Psoas muscle (tissue), 8 donors: Measurements from ENCODE around the gene ODAD4. TPM values are rescaled to one million over a fixed set of nuclear protein-coding genes. Genes with fewer than 3 reads are reported as not detected.

ENCODE experiments used
- ATAC-seq, 4 donors: fragments of 200-7000 bp; cut with Tn5 transposase; one replicate each; pipeline ENCODE4 v1.9.1; 2020; ENCODE audit warnings: moderate library complexity in 3 of 4, mild to moderate bottlenecking in 2 of 4
- DNase-seq, 2 donors: peaks; one replicate each; pipeline ENCODE4 v3.0.0-alpha.2; 2020
- H3K27ac ChIP-seq: fragments of 200-600 bp; one replicate; pipeline ENCODE4 v1.8.0; 2022
- H3K27me3 ChIP-seq, 3 donors: fragments of 200-600 bp in 1 of 3; one replicate each; pipeline versions ENCODE4 v1.6.1 to v1.8.0; 2013 to 2022; ENCODE audit warnings: low read length in 2 of 3, mild to moderate bottlenecking in 2 of 3, moderate library complexity in 1 of 3; ENCODE audit not compliant: insufficient read depth in 3 of 3
- H3K36me3 ChIP-seq, 2 donors: fragments of 200-600 bp in 1 of 2; one replicate each; pipeline versions ENCODE4 v1.6.1 to v1.8.0; 2013 to 2022; ENCODE audit warnings: low read depth in 1 of 2, mild to moderate bottlenecking in 1 of 2, moderate library complexity in 1 of 2; ENCODE audit not compliant: insufficient read depth in 1 of 2
- H3K4me1 ChIP-seq: fragments of 200-600 bp; one replicate; pipeline ENCODE4 v1.8.0; 2022
- H3K4me3 ChIP-seq: fragments of 200-600 bp; one replicate; pipeline ENCODE4 v1.8.0; 2022; ENCODE audit warnings: mild to moderate bottlenecking
- H3K9me3 ChIP-seq: fragments of 200-600 bp; one replicate; pipeline ENCODE4 v1.8.0; 2022
- WGBS, 3 donors: extraction: QIAGEN DNeasy Blood & Tissue Kit; methylation state at CpG; one replicate each; pipeline versions ENCODE4 v1.1.6 to v1.1.7; 2013; 5-methylcytosine and 5-hydroxymethylcytosine counted together
- intact Hi-C, 2 donors: fragments of 100-400 bp; cut with DNase I; formaldehyde crosslinking; loops; one replicate each; pipeline versions ENCODE4 v1.11.0 to v1.14.2; 2022
- polyA plus RNA-seq, 3 donors: library from polyadenylated mRNA; stranded (reverse); fragments of 200-250 nt; gene quantifications; one replicate each; pipeline ENCODE4 v1.2.3, GENCODE V29; 2013
- total RNA-seq, 4 donors: library from RNA; stranded (reverse); fragmentation: NEBNext Ultra II Directional in 2 of 4; extraction: Animal tissue kit (Norgen Biotek cat#: 25700) in 2 of 4; gene quantifications; one replicate each; pipeline versions ENCODE4 v1.2.1 to v1.2.4, GENCODE V29; 2021 to 2023
- TF ChIP-seq, protein P1 (sequence below): fragments of 200-600 bp; IDR thresholded peaks from one replicate; pipeline ENCODE4 v1.8.0; 2022; ENCODE audit warnings: antibody characterized with exemption
- donor health status: healthy with polysubstance abuse.
- donor health status: DM: no; HTN: no; CAD: no; lungs with moderate emphysema.
- donor health status: Bipolar disorder and iron deficiency.
- donor health status: healthy.
- donor health status: DM: yes; HTN: yes; CAD: no.
- donor health status: DM: no; HTN: no; CAD: no.
- donor health status: DM: no; HTN: no; CAD: no.
- donor health status: DM: yes; HTN: yes; CAD: no.

Gene ODAD4
- total and polyA plus RNA-seq, 7 donors, result 0.17 to 0.99 (median 0.32) TPM; not detected in 2

DNA sequence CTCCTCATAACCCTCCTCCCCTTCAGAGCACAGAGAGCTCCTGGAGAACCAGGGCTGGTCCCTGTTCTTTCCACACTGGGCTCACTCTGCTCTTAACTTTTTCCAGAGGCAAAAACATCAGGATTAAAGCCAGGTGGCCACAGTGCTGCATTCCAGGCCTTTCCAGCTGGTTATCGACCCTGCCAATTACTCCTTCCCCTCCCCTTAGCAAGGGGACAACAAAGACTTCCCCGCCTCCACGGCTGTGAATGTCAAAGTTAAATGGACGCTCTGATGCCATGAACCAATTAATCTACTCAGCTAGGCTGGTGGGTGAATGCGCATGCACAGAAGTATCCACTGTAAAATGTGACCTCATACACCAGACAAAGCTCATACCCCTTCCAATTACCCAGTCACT is 34.8 kb upstream of the ODAD4 start:
- intact Hi-C loops, result no loop called here
- ATAC-seq (peak; percentile 24 to 67 (median 42)), DNase-seq (peak; percentile 47 to 65)
- no peaks in the 10 kb centered on the region for H3K27me3 ChIP-seq
- no peak overlapping the region for H3K27ac ChIP-seq
- no peak overlapping the region for H3K4me3 ChIP-seq
- TF ChIP-seq, protein P1, sequence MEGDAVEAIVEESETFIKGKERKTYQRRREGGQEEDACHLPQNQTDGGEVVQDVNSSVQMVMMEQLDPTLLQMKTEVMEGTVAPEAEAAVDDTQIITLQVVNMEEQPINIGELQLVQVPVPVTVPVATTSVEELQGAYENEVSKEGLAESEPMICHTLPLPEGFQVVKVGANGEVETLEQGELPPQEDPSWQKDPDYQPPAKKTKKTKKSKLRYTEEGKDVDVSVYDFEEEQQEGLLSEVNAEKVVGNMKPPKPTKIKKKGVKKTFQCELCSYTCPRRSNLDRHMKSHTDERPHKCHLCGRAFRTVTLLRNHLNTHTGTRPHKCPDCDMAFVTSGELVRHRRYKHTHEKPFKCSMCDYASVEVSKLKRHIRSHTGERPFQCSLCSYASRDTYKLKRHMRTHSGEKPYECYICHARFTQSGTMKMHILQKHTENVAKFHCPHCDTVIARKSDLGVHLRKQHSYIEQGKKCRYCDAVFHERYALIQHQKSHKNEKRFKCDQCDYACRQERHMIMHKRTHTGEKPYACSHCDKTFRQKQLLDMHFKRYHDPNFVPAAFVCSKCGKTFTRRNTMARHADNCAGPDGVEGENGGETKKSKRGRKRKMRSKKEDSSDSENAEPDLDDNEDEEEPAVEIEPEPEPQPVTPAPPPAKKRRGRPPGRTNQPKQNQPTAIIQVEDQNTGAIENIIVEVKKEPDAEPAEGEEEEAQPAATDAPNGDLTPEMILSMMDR, result no peak
- WGBS, 3 donors, result 33 to 49% (median 47%) methylated on average over 5 of the region's 5 CpGs
- no peaks in the 10 kb centered on the region for H3K4me1 ChIP-seq
- no peaks in the 10 kb centered on the region for H3K9me3 ChIP-seq
- peaks cover 5 to 87% of the 10 kb centered on the region in 2 donors for H3K36me3 ChIP-seq

DNA sequence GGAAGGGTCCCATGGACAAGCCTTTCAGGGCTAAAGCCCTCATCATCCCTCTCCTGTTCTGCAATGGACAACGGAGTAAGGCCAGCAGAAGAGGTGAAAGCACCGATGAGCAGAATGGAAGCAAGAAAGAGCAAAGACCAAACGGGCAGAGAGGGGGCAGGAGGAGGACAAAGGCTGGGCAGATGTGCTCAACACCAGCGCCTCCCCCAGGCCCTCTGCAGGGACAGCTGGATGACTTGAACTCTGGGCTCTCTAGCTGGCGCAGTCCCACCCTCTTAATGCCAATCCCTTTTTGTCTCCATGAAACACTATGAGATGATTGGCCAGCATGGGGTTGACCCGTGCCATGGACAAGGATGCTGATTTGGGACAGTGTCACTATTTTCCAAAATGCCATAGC is 33.7 kb upstream of the ODAD4 start:
- H3K27ac ChIP-seq, result no peak overlapping the region
- WGBS, 3 donors, result 81 to 89% (median 85%) methylated on average over 6 of the region's 6 CpGs
- ATAC-seq (no peak), DNase-seq (no peak)
- H3K27me3 ChIP-seq, result no peaks in the 10 kb centered on the region
- no peaks in the 10 kb centered on the region for H3K9me3 ChIP-seq
- intact Hi-C loops, result no loop called here
- H3K4me1 ChIP-seq, result no peaks in the 10 kb centered on the region
- TF ChIP-seq, protein P1, result no peak
- H3K36me3 ChIP-seq, result peaks cover 0 to 88% of the 10 kb centered on the region in 2 donors
- no peak overlapping the region for H3K4me3 ChIP-seq

GRCh38 chr17:41901646-41902045 is 28.8 kb upstream of the ODAD4 start:
- Histone ChIP-seq H3K27me3 (no peaks in the 10 kb centered on the region), H3K4me1 (no peaks in the 10 kb centered on the region), H3K4me3 (no peak overlapping the region), H3K36me3 (peaks cover 0 to 93% of the 10 kb centered on the region in 2 donors), H3K27ac (no peak overlapping the region), H3K9me3 (no peaks in the 10 kb centered on the region)
- TF ChIP-seq, protein P1, result no peak
- ATAC-seq (no peak), DNase-seq (no peak)
- WGBS, 3 donors, result 75 to 83% (median 78%) methylated on average over 11 of the region's 11 CpGs
- intact Hi-C loops, result no loop called here

DNA sequence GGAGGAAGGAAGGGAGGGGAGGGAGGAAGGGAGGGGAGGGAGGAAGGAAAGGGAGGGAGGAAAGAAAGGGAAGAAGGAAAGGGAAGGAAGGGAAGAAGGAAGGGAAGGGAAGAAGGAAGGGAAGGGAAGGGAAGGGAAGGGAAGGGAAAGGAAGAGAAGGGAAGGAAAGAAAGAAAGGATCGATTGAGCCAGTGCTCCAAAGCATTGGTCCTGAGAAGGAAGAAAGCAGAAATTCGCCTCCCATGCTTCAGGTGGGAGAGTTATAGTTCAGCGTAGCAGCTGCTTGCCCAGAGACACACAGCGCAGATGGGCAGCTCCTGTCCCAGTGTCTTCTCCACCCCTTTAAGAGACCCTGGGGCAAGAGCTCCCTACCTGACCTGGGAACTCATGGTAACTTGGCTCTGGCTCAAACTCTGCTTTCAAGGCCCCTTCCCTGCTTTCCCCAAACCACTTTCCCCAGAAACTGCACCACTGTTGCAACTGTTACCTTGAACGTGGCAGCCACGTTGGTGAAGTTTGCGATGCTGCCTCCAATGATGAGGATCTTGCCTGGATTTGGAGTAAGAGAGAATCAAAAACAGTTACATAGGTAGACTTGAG is 26.1 kb upstream of the ODAD4 start:
- intact Hi-C loops, result no loop called here
- no peak overlapping the region for H3K4me3 ChIP-seq
- H3K27ac ChIP-seq, result no peak overlapping the region
- TF ChIP-seq, protein P1, result no peak
- ATAC-seq (no peak), DNase-seq (no peak)
- no peaks in the 10 kb centered on the region for H3K4me1 ChIP-seq
- peaks cover 0 to 96% of the 10 kb centered on the region in 2 donors for H3K36me3 ChIP-seq
- no peaks in the 10 kb centered on the region for H3K27me3 ChIP-seq
- H3K9me3 ChIP-seq, result no peaks in the 10 kb centered on the region
- 91 to 94% (median 91%) methylated on average over 7 of the region's 7 CpGs for WGBS, 3 donors

- TF ChIP-seq, protein P1, result no peak
- intact Hi-C loops, result no loop called here
- DNase-seq, result no peak
- no peak overlapping the region for H3K4me3 ChIP-seq
- H3K36me3 ChIP-seq, result peaks cover 0 to 97% of the 10 kb centered on the region in 2 donors
- no peaks in the 10 kb centered on the region for H3K27me3 ChIP-seq
- ATAC-seq, result no peak
- no peaks in the 10 kb centered on the region for H3K9me3 ChIP-seq
- H3K4me1 ChIP-seq, result no peaks in the 10 kb centered on the region
- no peak overlapping the region for H3K27ac ChIP-seq
- 90 to 99% (median 97%) methylated on average over 4 of the region's 4 CpGs for WGBS, 3 donors
Observed at GRCh38 chr17:41905172-41905571, 25.2 kb upstream of the ODAD4 start.
